ENCODE data around the gene IER5L. TPM values are rescaled to one million over a fixed set of nuclear protein-coding genes. Genes with fewer than 3 reads are reported as not detected.
A peak's percentile ranks its signal among the peaks of the same experiment; 100 is the strongest.

The IER5L gene
- total and polyA plus RNA-seq, 4 donors: 12.6 to 31.5 (median 24.1) TPM

GRCh38 chr9:129170229-129170628 lies 7.8 kb downstream of the IER5L start:
- DNase-seq (no peak), ATAC-seq (ENCODE audit: insufficient read depth, low FRiP score) (no peak)
- 35 to 56% methylated on average over 6 of the region's 6 CpGs for WGBS, 2 donors
- H3K36me3 ChIP-seq (ENCODE audit: control insufficient read depth in 4 of 4, insufficient read depth in 4 of 4, low read length in 4 of 4): no peaks in the 10 kb centered on the region
- no peaks in the 10 kb centered on the region for H3K27me3 ChIP-seq (ENCODE audit: control insufficient read depth in 3 of 3, insufficient read depth in 3 of 3, low read length in 2 of 3)
- TF ChIP-seq CTCF (IDR thresholded peaks at IDR 0.05; ENCODE audit: control extremely low read depth, extremely low read depth): no peak
- no peak overlapping the region for H3K9ac ChIP-seq (ENCODE audit: insufficient read depth in 1 of 2, low read length in 2 of 2)
- no peak overlapping the region for H3K27ac ChIP-seq (ENCODE audit: low read depth in 1 of 2, low read length in 1 of 2)
- peaks cover 3 to 30% (median 13%) of the 10 kb centered on the region in 5 donors for H3K4me1 ChIP-seq (ENCODE audit: control insufficient read depth in 5 of 5, insufficient read depth in 5 of 5, low read length in 5 of 5)
- H3K9me3 ChIP-seq (ENCODE audit: control insufficient read depth in 4 of 4, insufficient read depth in 3 of 4, low read length in 3 of 4): no peaks in the 10 kb centered on the region
- no peak overlapping the region for H3K4me3 ChIP-seq

GRCh38 chr9:129166623-129167557 lies 11.2 kb downstream of the IER5L start:
- Histone ChIP-seq H3K9ac (ENCODE audit: insufficient read depth in 1 of 2, low read length in 2 of 2) (peak overlapping the region in 1 of 2 donors; percentile 63), H3K36me3 (ENCODE audit: control insufficient read depth in 4 of 4, insufficient read depth in 4 of 4, low read length in 4 of 4) (no peaks in the 10 kb centered on the region), H3K27me3 (ENCODE audit: control insufficient read depth in 3 of 3, insufficient read depth in 3 of 3, low read length in 2 of 3) (no peaks in the 10 kb centered on the region), H3K27ac (ENCODE audit: low read depth in 1 of 2, low read length in 1 of 2) (peak overlapping the region; percentile 26 to 92), H3K4me1 (ENCODE audit: control insufficient read depth in 5 of 5, insufficient read depth in 5 of 5, low read length in 5 of 5) (peaks cover 0 to 20% (median 12%) of the 10 kb centered on the region in 5 donors), H3K4me3 (no peak overlapping the region), H3K9me3 (ENCODE audit: control insufficient read depth in 4 of 4, insufficient read depth in 3 of 4, low read length in 3 of 4) (no peaks in the 10 kb centered on the region)
- ATAC-seq (ENCODE audit: insufficient read depth, low FRiP score) (peak; percentile 88), DNase-seq (peak; percentile 86 to 92 (median 86))
- TF ChIP-seq CTCF (IDR thresholded peaks at IDR 0.05; ENCODE audit: control extremely low read depth, extremely low read depth): no peak
- WGBS, 2 donors: 16 to 20% methylated on average over 17 to 18 of the region's 18 CpGs

DNA sequence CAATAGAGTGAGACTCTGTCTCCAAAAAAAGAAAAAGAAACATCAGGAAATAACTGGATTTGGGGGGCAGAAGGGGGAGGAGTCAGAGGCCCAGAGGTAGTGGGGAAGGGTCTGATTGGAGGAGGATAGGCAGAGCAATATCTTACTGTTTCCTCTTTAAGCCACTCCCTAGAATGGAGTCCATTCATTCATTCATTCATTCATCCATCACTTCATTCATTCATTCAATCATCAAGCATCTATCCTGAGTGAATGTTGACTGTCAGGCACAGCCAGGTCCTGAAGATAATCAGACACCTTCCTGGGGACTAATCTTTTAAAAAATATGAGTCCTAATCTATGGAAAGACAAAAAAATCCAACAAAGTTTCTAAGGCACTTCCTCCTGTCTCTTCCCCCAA lies 12.9 kb downstream of the IER5L start:
- TF ChIP-seq CTCF (IDR thresholded peaks at IDR 0.05; ENCODE audit: control extremely low read depth, extremely low read depth): no peak
- Histone ChIP-seq H3K36me3 (ENCODE audit: control insufficient read depth in 4 of 4, insufficient read depth in 4 of 4, low read length in 4 of 4) (no peaks in the 10 kb centered on the region), H3K9ac (ENCODE audit: insufficient read depth in 1 of 2, low read length in 2 of 2) (no peak overlapping the region), H3K4me3 (no peak overlapping the region), H3K27me3 (ENCODE audit: control insufficient read depth in 3 of 3, insufficient read depth in 3 of 3, low read length in 2 of 3) (no peaks in the 10 kb centered on the region), H3K27ac (ENCODE audit: low read depth in 1 of 2, low read length in 1 of 2) (no peak overlapping the region), H3K4me1 (ENCODE audit: control insufficient read depth in 5 of 5, insufficient read depth in 5 of 5, low read length in 5 of 5) (peaks cover 0 to 20% (median 12%) of the 10 kb centered on the region in 5 donors), H3K9me3 (ENCODE audit: control insufficient read depth in 4 of 4, insufficient read depth in 3 of 4, low read length in 3 of 4) (no peaks in the 10 kb centered on the region)
- no peak for DNase-seq
- no peak for ATAC-seq (ENCODE audit: insufficient read depth, low FRiP score)
